Activated naive CD8-positive, alpha-beta T cell treated with anti-CD3 and anti-CD28 coated beads, Interleukin-2, amount 10 ng/mL, durations not matched to agents 7 days and 5 days (primary cell): ENCODE results near the gene CAPZB. TPM values are rescaled to one million over a fixed set of nuclear protein-coding genes. Genes with fewer than 3 reads are reported as not detected.

Source experiments
- ATAC-seq: fragments of 150-1000 bp; cut with Tn5 transposase; one replicate; pipeline ENCODE4 v1.10.0; 2021; ENCODE audit warnings: low read depth, moderate library complexity
- POLR2A ChIA-PET: fragments of 350-600 bp; sonication (Branson Sonifier 250); formaldehyde crosslinking; loops from one replicate; lab custom pipeline; 2021; ENCODE audit warnings: antibody characterized with exemption; lab: Charles Lee
- DNase-seq: peaks from one replicate; pipeline ENCODE4 v3.0.0; 2021
- H3K27ac Mint-ChIP-seq: one replicate; pipeline ENCODE4 v1.8.0; 2022; ENCODE audit warnings: mild to moderate bottlenecking, mixed read lengths
- H3K27me3 Mint-ChIP-seq: one replicate; pipeline ENCODE4 v1.8.0; 2022; ENCODE audit warnings: mild to moderate bottlenecking, moderate library complexity, mixed read lengths
- H3K36me3 Mint-ChIP-seq: one replicate; pipeline ENCODE4 v1.8.0; 2021; ENCODE audit warnings: mild to moderate bottlenecking, mixed read lengths
- H3K4me1 Mint-ChIP-seq: one replicate; pipeline ENCODE4 v1.8.0; 2021; ENCODE audit warnings: mixed read lengths
- H3K4me3 Mint-ChIP-seq: one replicate; pipeline ENCODE4 v1.8.0; 2022; ENCODE audit warnings: mild to moderate bottlenecking, moderate library complexity, mixed read lengths
- H3K9me3 Mint-ChIP-seq: one replicate; pipeline ENCODE4 v1.8.0; 2021; ENCODE audit warnings: mixed read lengths
- total RNA-seq, 2 experiments: library from RNA; stranded (reverse); gene quantifications; one replicate each; pipeline ENCODE4 v1.2.3, GENCODE V29; 2021

The CAPZB gene
- total RNA-seq, 2 experiments from 2014 or later: 395 to 412 TPM

GRCh38 chr1:19397217-19397945, 88.0 kb downstream of the CAPZB start:
- H3K4me3 Mint-ChIP-seq: no peak overlapping the region
- H3K27ac Mint-ChIP-seq: no peak overlapping the region
- no peak for ATAC-seq
- no peaks in the 10 kb centered on the region for H3K27me3 Mint-ChIP-seq
- peaks cover 13% of the 10 kb centered on the region for H3K36me3 Mint-ChIP-seq
- H3K9me3 Mint-ChIP-seq: no peaks in the 10 kb centered on the region
- peaks cover 24% of the 10 kb centered on the region for H3K4me1 Mint-ChIP-seq
- POLR2A ChIA-PET: no interaction called here
- DNase-seq: no peak

- no peak for ATAC-seq
Measured at GRCh38 chr1:19396280-19396679, 89.1 kb downstream of the CAPZB start.

GRCh38 chr1:19395678-19396192, 89.6 kb downstream of the CAPZB start:
- no peak for ATAC-seq
- DNase-seq: no peak
- Mint-ChIP-seq H3K9me3 (no peaks in the 10 kb centered on the region), H3K4me3 (no peak overlapping the region), H3K36me3 (peaks cover 11% of the 10 kb centered on the region), H3K27me3 (no peaks in the 10 kb centered on the region), H3K4me1 (peaks cover 36% of the 10 kb centered on the region), H3K27ac (no peak overlapping the region)
- POLR2A ChIA-PET: interaction anchor here (0.9 kb wide), 1 partner anchor 81 kb away, joined by 3 read pairs; no protein-coding TSS in a partner anchor

More at GRCh38 chr1:19396280-19396679, 89.1 kb downstream of the CAPZB start:
- Mint-ChIP-seq H3K4me3 (no peak overlapping the region), H3K9me3 (no peaks in the 10 kb centered on the region), H3K4me1 (peaks cover 31% of the 10 kb centered on the region), H3K36me3 (peaks cover 13% of the 10 kb centered on the region), H3K27ac (no peak overlapping the region), H3K27me3 (no peaks in the 10 kb centered on the region)
- POLR2A ChIA-PET: no interaction called here
- DNase-seq: no peak

GRCh38 chr1:19393046-19393445, 92.3 kb downstream of the CAPZB start:
- Mint-ChIP-seq H3K4me3 (no peak overlapping the region), H3K36me3 (peaks cover 10% of the 10 kb centered on the region)

GRCh38 chr1:19392221-19392620, 93.1 kb downstream of the CAPZB start:
- ATAC-seq (no peak), DNase-seq (no peak)
- H3K27me3 Mint-ChIP-seq: no peaks in the 10 kb centered on the region
- H3K27ac Mint-ChIP-seq: peak overlapping the region; percentile 97
- POLR2A ChIA-PET: interaction anchor here (0.6 to 0.9 kb wide), 6 partner anchors 15 to 1287 kb away, joined by 3 read pairs; no protein-coding TSS in a partner anchor
- H3K9me3 Mint-ChIP-seq: no peaks in the 10 kb centered on the region
- peaks cover 9% of the 10 kb centered on the region for H3K36me3 Mint-ChIP-seq
- peak overlapping the region; percentile 85 for H3K4me3 Mint-ChIP-seq
- H3K4me1 Mint-ChIP-seq: peaks cover 49% of the 10 kb centered on the region

More at GRCh38 chr1:19393046-19393445, 92.3 kb downstream of the CAPZB start:
- no peak for DNase-seq
- Mint-ChIP-seq H3K4me1 (peaks cover 46% of the 10 kb centered on the region), H3K27ac (peak overlapping the region; percentile 63), H3K9me3 (no peaks in the 10 kb centered on the region), H3K27me3 (no peaks in the 10 kb centered on the region)
- no peak for ATAC-seq
- POLR2A ChIA-PET: interaction anchor here (0.6 to 0.9 kb wide), 6 partner anchors 15 to 209 kb away, joined by 3 read pairs; no protein-coding TSS in a partner anchor

- POLR2A ChIA-PET: interaction anchor here (0.6 to 1.6 kb wide), 3 partner anchors 88 to 1287 kb away, joined by 3 to 11 read pairs (median 3); partner anchors contain the start of gene CAPZB
- Mint-ChIP-seq H3K4me1 (peaks cover 52% of the 10 kb centered on the region), H3K27me3 (no peaks in the 10 kb centered on the region), H3K9me3 (no peaks in the 10 kb centered on the region), H3K4me3 (peak overlapping the region; percentile 85), H3K27ac (peak overlapping the region; percentile 97), H3K36me3 (peaks cover 9% of the 10 kb centered on the region)
- DNase-seq: peak; percentile 44
- peak; percentile 19 for ATAC-seq
Measured at GRCh38 chr1:19391596-19391981, 93.8 kb downstream of the CAPZB start.

- Mint-ChIP-seq H3K4me3 (peak overlapping the region; percentile 85), H3K4me1 (peaks cover 52% of the 10 kb centered on the region), H3K27me3 (no peaks in the 10 kb centered on the region), H3K36me3 (peaks cover 9% of the 10 kb centered on the region), H3K27ac (peak overlapping the region; percentile 97), H3K9me3 (no peaks in the 10 kb centered on the region)
- peak; percentile 80 for ATAC-seq
- peak; percentile 56 for DNase-seq
- POLR2A ChIA-PET: interaction anchor here (0.6 to 1.6 kb wide), 5 partner anchors 72 to 221 kb away, joined by 3 to 11 read pairs (median 3); partner anchors contain the start of gene CAPZB
Measured at GRCh38 chr1:19390901-19391595, 94.3 kb downstream of the CAPZB start.

GRCh38 chr1:19390166-19390850, 95.0 kb downstream of the CAPZB start:
- POLR2A ChIA-PET: interaction anchor here (0.6 to 1.6 kb wide), 5 partner anchors 72 to 221 kb away, joined by 3 to 11 read pairs (median 3); partner anchors contain the start of gene CAPZB
- Mint-ChIP-seq H3K9me3 (no peaks in the 10 kb centered on the region), H3K4me3 (peak overlapping the region; percentile 85), H3K4me1 (peaks cover 50% of the 10 kb centered on the region), H3K36me3 (peaks cover 12% of the 10 kb centered on the region), H3K27ac (peak overlapping the region; percentile 97), H3K27me3 (no peaks in the 10 kb centered on the region)
- ATAC-seq (no peak), DNase-seq (no peak)

GRCh38 chr1:19388980-19389379, 96.4 kb downstream of the CAPZB start:
- Mint-ChIP-seq H3K27me3 (no peaks in the 10 kb centered on the region), H3K36me3 (peaks cover 19% of the 10 kb centered on the region), H3K27ac (no peak overlapping the region), H3K4me3 (no peak overlapping the region), H3K4me1 (peaks cover 46% of the 10 kb centered on the region), H3K9me3 (no peaks in the 10 kb centered on the region)
- DNase-seq (no peak), ATAC-seq (no peak)
- POLR2A ChIA-PET: interaction anchor here (2.3 kb wide), 1 partner anchor 97 kb away, joined by 10 read pairs; the partner anchor contains the start of gene CAPZB

GRCh38 chr1:19387045-19387467, 98.3 kb downstream of the CAPZB start:
- Mint-ChIP-seq H3K9me3 (no peaks in the 10 kb centered on the region), H3K4me3 (no peak overlapping the region), H3K36me3 (peaks cover 25% of the 10 kb centered on the region), H3K27me3 (no peaks in the 10 kb centered on the region), H3K27ac (no peak overlapping the region), H3K4me1 (peaks cover 42% of the 10 kb centered on the region)
- ATAC-seq (no peak), DNase-seq (no peak)
- POLR2A ChIA-PET: no interaction called here

- ATAC-seq: no peak
- peaks cover 36% of the 10 kb centered on the region for H3K4me1 Mint-ChIP-seq
- POLR2A ChIA-PET: no interaction called here
Measured at GRCh38 chr1:19385869-19386591, 99.3 kb downstream of the CAPZB start.

GRCh38 chr1:19385221-19385620, 100.1 kb downstream of the CAPZB start:
- Mint-ChIP-seq H3K27me3 (no peaks in the 10 kb centered on the region), H3K9me3 (no peaks in the 10 kb centered on the region), H3K36me3 (peaks cover 32% of the 10 kb centered on the region), H3K4me1 (peaks cover 29% of the 10 kb centered on the region), H3K27ac (no peak overlapping the region), H3K4me3 (no peak overlapping the region)
- POLR2A ChIA-PET: no interaction called here
- DNase-seq (no peak), ATAC-seq (no peak)

More at GRCh38 chr1:19385869-19386591, 99.3 kb downstream of the CAPZB start:
- Mint-ChIP-seq H3K9me3 (no peaks in the 10 kb centered on the region), H3K27ac (no peak overlapping the region), H3K27me3 (no peaks in the 10 kb centered on the region), H3K4me3 (no peak overlapping the region), H3K36me3 (peaks cover 32% of the 10 kb centered on the region)
- DNase-seq: no peak
